Stomach (tissue), 9 donors: ENCODE results near the gene ALDH16A1. TPM values are rescaled to one million over a fixed set of nuclear protein-coding genes. Genes with fewer than 3 reads are reported as not detected.

Experiments used
- DNase-seq, 2 donors: peaks; one replicate each; pipeline versions ENCODE4 v3.0.0 to v3.0.0-alpha.2; 2013 to 2019
- H3K27ac ChIP-seq, 5 donors: fragments of 200-600 bp in 4 of 5; sonication (generic) in 4 of 5; one replicate each; pipeline ENCODE4 v1.5.1; 2013 to 2019; ENCODE audit warnings: mild to moderate bottlenecking in 1 of 5, moderate library complexity in 1 of 5
- H3K27me3 ChIP-seq, 3 donors: fragments of 200-600 bp; sonication (generic); one replicate each; pipeline ENCODE4 v1.5.1; 2017 to 2019; ENCODE audit warnings: mixed run types in 1 of 3
- H3K36me3 ChIP-seq, 4 donors: fragments of 200-600 bp; sonication (generic); 1 replicate in 3 of 4; 2 replicates in 1 of 4; pipeline ENCODE4 v1.5.1; 2016 to 2019
- H3K4me1 ChIP-seq, 4 donors: fragments of 200-600 bp; sonication (generic); one replicate each; pipeline ENCODE4 v1.5.1; 2016 to 2019
- H3K4me3 ChIP-seq, 4 donors: fragments of 200-600 bp; sonication (generic) in 3 of 4; one replicate each; pipeline ENCODE4 v1.5.1; 2016 to 2019; ENCODE audit warnings: mild to moderate bottlenecking in 1 of 4
- H3K9me3 ChIP-seq, 4 donors: fragments of 200-600 bp; sonication (generic); one replicate each; pipeline ENCODE4 v1.5.1; 2016 to 2019
- EP300 ChIP-seq: sonication (generic); formaldehyde crosslinking; IDR thresholded peaks from one replicate; pipeline ENCODE4 v1.6.1; 2017; ENCODE audit warnings: antibody characterized with exemption
- POLR2A ChIP-seq, 4 donors: fragments of 450-650 bp; IDR thresholded peaks; one replicate each; pipeline ENCODE4 v1.6.1; 2016; ENCODE audit warnings: antibody characterized with exemption in 4 of 4, control low read depth in 2 of 4, mild to moderate bottlenecking in 1 of 4, moderate library complexity in 1 of 4
- POLR2AphosphoS5 ChIP-seq, 3 donors: sonication (generic); formaldehyde crosslinking; IDR thresholded peaks; one replicate each; pipeline ENCODE4 v1.6.1; 2016; ENCODE audit warnings: antibody characterized with exemption in 3 of 3
- WGBS, 5 donors: extraction: QIAGEN DNeasy Blood & Tissue Kit in 3 of 5; methylation state at CpG; one replicate each; pipeline versions ENCODE4 v1.1.5 to v1.1.7; 2013 to 2018; 5-methylcytosine and 5-hydroxymethylcytosine counted together
- intact Hi-C: fragments of 100-400 bp; cut with DNase I; formaldehyde crosslinking; loops from one replicate; pipeline ENCODE4 v1.15.1; 2023; ENCODE audit warnings: low total_unique reads
- polyA plus RNA-seq, 3 donors: library from polyadenylated mRNA; stranded (reverse); fragments of 200-250 nt; gene quantifications; one replicate each; pipeline ENCODE4 v1.2.3, GENCODE V29; 2013
- total RNA-seq, 5 donors: library from RNA; depleted of rRNA; stranded (reverse); fragments of >200 nt; gene quantifications; one replicate each; pipeline versions ENCODE4 v1.1.0 to v1.2.3, GENCODE V29; 2014 to 2016
- TF ChIP-seq, protein P1 (sequence below), 7 experiments: fragments of 450-650 bp in 4 of 7; fragments of 200-600 bp in 3 of 7; sonication (generic) in 3 of 7; IDR thresholded peaks; one replicate each; pipeline ENCODE4 v1.5.1; 2016 to 2019; ENCODE audit warnings: antibody characterized with exemption in 7 of 7, control low read depth in 2 of 7, mild to moderate bottlenecking in 1 of 7
- donor health status: healthy with polysubstance abuse.
- donor health status: Bipolar disorder and iron deficiency.
- donor health status: healthy.

ALDH16A1 gene
- total and polyA plus RNA-seq, 8 donors, result 27.9 to 198 (median 42.5) TPM

DNA sequence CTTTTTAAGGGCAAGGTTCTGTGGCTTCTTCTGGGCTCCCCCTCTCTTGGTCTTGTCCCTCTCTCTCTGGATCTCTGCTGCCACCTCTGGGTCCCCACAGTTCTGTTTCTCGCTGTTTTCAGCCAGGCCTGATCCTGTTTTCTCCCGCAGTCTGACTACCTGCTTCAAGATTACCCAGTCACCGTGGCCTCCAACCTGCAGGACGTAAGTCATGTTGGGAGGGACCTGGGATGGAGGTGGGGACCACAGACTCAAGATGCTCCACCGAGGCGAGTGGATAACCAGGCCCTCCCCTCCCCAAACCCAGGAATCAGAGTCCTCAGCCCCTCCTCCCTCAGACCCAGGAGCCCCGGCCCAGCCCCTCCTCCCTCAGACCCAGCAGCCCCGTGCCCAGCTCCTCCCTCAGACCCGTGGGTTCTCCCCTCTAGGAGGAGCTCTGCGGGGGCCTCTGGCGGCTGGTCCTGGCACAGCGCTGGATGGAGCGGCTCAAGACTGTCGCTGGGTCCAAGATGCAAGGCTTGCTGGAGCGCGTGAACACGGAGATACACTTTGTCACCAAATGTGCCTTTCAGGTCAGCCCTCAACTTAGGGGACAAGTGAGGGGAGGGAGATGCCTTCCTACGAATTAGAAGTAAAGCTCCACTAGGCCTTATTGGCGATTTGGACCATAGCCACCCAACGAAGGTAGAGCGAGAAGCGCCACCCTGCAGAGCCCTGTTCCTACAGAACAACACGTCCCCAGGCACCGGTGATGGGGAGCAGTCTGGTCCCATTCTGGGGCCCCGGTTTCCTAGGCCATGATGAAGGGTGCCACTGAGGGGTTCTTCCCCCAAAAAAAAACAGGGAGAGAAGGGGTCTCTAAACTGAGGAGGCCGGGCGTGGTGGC lies 23.2 kb downstream of the ALDH16A1 start:
- H3K27ac ChIP-seq, result peak overlapping the region in 4 of 5 donors; percentile 85 to 92 (median 88)
- H3K36me3 ChIP-seq, result peaks cover 0 to 6% (median 4%) of the 10 kb centered on the region in 4 donors
- 41 to 58% (median 47%) methylated on average over 24 to 27 of the region's 27 CpGs for WGBS, 5 donors
- DNase-seq, result peak in 1 of 2 donors; percentile 85
- peaks cover 6 to 48% (median 35%) of the 10 kb centered on the region in 4 donors for H3K4me1 ChIP-seq
- TF ChIP-seq POLR2A (IDR thresholded peaks at IDR 0.05) (no peak), EP300 (no peak), POLR2AphosphoS5 (IDR thresholded peaks at IDR 0.05) (no peak)
- TF ChIP-seq, protein P1, sequence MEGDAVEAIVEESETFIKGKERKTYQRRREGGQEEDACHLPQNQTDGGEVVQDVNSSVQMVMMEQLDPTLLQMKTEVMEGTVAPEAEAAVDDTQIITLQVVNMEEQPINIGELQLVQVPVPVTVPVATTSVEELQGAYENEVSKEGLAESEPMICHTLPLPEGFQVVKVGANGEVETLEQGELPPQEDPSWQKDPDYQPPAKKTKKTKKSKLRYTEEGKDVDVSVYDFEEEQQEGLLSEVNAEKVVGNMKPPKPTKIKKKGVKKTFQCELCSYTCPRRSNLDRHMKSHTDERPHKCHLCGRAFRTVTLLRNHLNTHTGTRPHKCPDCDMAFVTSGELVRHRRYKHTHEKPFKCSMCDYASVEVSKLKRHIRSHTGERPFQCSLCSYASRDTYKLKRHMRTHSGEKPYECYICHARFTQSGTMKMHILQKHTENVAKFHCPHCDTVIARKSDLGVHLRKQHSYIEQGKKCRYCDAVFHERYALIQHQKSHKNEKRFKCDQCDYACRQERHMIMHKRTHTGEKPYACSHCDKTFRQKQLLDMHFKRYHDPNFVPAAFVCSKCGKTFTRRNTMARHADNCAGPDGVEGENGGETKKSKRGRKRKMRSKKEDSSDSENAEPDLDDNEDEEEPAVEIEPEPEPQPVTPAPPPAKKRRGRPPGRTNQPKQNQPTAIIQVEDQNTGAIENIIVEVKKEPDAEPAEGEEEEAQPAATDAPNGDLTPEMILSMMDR (IDR thresholded peaks at IDR 0.05), result peak in 3 of 7 experiments; percentile 21 to 29 (median 23)
- intact Hi-C loops, result no loop called here
- H3K9me3 ChIP-seq, result no peaks in the 10 kb centered on the region
- H3K27me3 ChIP-seq, result no peaks in the 10 kb centered on the region
- peak overlapping the region in 1 of 4 donors; percentile 70 for H3K4me3 ChIP-seq

DNA sequence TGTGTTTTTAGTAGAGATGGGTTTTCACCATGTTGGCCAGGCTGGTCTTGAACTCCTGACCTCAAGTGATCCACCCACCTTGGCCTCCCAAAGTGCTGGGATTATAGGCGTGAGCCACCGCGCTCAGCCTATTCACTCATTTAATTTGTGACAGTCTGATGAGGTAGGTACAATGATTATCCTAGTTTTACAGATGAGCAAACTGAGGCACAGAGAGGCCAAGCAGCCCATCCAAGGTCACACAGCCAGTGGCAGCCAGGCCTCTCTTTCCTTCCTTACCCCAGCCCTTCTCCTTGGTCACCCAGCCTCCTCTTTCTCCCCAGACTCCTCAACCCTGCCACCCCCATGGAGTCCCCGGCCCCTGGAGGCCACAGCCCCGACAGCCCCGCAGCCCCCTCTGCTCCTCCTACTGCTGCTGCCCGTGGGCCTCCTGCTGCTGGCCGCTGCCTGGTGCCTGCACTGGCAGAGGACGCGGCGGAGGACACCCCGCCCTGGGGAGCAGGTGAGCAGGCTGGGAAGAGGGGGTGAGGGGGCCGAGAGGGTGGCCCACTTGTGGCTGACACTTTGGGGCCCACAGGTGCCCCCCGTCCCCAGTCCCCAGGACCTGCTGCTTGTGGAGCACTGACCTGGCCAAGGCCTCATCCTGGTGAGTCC lies 27.1 kb downstream of the ALDH16A1 start:
- Histone ChIP-seq H3K27me3 (no peaks in the 10 kb centered on the region), H3K9me3 (no peaks in the 10 kb centered on the region), H3K27ac (no peak overlapping the region), H3K4me3 (no peak overlapping the region), H3K36me3 (peaks cover 0 to 32% (median 16%) of the 10 kb centered on the region in 4 donors), H3K4me1 (peaks cover 0 to 27% (median 13%) of the 10 kb centered on the region in 4 donors)
- intact Hi-C loops, result no loop called here
- TF ChIP-seq POLR2A (IDR thresholded peaks at IDR 0.05) (no peak), POLR2AphosphoS5 (IDR thresholded peaks at IDR 0.05) (no peak), EP300 (no peak)
- TF ChIP-seq, protein P1 (IDR thresholded peaks at IDR 0.05), result no peak
- WGBS, 5 donors, result 85 to 95% (median 94%) methylated on average over 8 to 14 of the region's 14 CpGs
- peak in 1 of 2 donors; percentile 10 for DNase-seq

DNA sequence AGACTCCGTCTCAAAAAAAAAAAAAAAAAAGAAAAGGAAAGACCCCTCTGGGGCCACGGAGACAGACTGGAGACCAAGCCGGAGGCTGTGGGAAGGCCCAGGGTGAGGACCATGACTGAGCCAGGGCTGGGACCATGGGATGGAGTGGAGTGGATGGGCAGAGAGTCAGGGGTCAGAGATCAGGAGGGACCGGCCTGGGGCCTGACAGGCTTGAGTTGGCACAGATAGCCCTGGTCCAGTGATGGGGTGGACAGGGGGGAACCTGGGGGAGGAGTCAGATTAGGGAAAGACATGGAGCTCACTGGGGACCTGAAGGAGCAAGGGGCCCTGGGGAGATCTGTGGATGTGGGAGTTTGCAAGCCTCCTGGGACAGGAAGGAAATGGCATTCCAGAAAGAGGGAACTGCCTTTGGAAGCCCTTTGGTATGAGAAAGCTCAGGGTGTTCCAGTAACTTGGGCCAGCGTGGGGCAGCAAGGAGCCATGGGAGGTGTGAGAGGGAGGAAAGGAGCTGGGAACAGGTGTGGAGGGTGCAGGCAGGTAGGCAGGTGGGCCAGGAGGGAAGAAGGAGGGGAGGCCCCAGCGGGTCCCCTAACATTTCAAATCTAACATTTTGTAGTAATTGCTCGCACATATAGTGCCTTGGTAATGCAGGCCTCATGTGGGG lies 28.1 kb downstream of the ALDH16A1 start:
- Histone ChIP-seq H3K27ac (no peak overlapping the region), H3K36me3 (peaks cover 0 to 32% (median 16%) of the 10 kb centered on the region in 4 donors), H3K4me3 (no peak overlapping the region), H3K4me1 (peaks cover 0 to 17% (median 5%) of the 10 kb centered on the region in 4 donors), H3K9me3 (no peaks in the 10 kb centered on the region), H3K27me3 (no peaks in the 10 kb centered on the region)
- DNase-seq, result no peak
- intact Hi-C loops, result no loop called here
- TF ChIP-seq POLR2AphosphoS5 (IDR thresholded peaks at IDR 0.05) (no peak), POLR2A (IDR thresholded peaks at IDR 0.05) (no peak), EP300 (no peak)
- TF ChIP-seq, protein P1 (IDR thresholded peaks at IDR 0.05), result no peak
- WGBS, 5 donors, result 83 to 90% (median 87%) methylated on average over 7 of the region's 7 CpGs

DNA sequence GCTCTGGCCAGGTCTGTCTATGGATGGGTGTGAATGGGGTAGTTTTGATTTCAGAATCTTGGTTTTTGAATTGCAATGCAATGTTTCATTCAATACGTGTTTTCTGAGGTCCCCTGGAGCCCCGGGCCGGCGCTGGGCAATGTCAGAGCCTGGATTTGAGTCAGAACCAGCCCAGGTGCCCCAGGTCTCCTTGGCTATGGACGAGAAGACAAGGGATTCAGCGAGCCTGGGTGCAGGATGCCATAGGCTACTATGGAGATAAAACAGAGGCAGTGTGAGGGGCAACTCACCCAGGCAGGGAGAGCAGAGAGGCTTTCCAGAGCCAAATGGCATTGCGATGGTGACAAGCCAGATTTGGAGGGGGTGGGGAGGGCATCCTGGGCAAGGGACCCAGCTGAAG lies 33.2 kb downstream of the ALDH16A1 start:
- H3K27ac ChIP-seq, result peak overlapping the region in 3 of 5 donors; percentile 91 to 96 (median 93)
- H3K4me3 ChIP-seq, result no peak overlapping the region
- no peak for TF ChIP-seq POLR2A (IDR thresholded peaks at IDR 0.05)
- no peak for TF ChIP-seq EP300
- TF ChIP-seq, protein P1 (IDR thresholded peaks at IDR 0.05), result no peak
- TF ChIP-seq POLR2AphosphoS5 (IDR thresholded peaks at IDR 0.05), result no peak
- no peaks in the 10 kb centered on the region for H3K9me3 ChIP-seq
- peaks cover 25 to 38% (median 34%) of the 10 kb centered on the region in 4 donors for H3K4me1 ChIP-seq
- peaks cover 18 to 47% (median 38%) of the 10 kb centered on the region in 4 donors for H3K36me3 ChIP-seq
- H3K27me3 ChIP-seq, result no peaks in the 10 kb centered on the region
- peak in 1 of 2 donors; percentile 18 for DNase-seq
- WGBS, 5 donors, result 87 to 94% (median 93%) methylated on average over 7 of the region's 7 CpGs
- intact Hi-C loops, result no loop called here
